ENCODE data around the gene IRX3.

The IRX3 gene

DNA sequence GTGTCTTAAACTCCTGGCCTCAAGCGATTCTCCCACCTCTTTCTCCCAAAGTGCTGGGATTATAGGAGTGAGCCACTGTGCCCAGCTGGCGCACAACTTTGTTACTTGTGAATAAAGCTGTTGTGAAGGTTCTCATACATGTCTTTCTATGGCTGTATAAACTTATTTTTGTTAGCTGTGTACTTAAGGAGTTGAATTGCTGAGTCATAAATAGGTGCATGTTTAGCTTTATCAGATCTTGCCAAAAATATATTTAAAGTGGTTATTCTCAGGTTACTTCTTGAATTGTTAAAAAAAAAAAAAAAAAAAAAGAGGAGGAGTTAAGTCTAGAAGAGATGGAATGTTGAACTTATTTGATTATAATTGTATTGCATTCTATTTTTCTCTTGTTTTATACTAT is 47.6 kb upstream of the IRX3 start (continued):
- TF ChIP-seq, protein P1, sequence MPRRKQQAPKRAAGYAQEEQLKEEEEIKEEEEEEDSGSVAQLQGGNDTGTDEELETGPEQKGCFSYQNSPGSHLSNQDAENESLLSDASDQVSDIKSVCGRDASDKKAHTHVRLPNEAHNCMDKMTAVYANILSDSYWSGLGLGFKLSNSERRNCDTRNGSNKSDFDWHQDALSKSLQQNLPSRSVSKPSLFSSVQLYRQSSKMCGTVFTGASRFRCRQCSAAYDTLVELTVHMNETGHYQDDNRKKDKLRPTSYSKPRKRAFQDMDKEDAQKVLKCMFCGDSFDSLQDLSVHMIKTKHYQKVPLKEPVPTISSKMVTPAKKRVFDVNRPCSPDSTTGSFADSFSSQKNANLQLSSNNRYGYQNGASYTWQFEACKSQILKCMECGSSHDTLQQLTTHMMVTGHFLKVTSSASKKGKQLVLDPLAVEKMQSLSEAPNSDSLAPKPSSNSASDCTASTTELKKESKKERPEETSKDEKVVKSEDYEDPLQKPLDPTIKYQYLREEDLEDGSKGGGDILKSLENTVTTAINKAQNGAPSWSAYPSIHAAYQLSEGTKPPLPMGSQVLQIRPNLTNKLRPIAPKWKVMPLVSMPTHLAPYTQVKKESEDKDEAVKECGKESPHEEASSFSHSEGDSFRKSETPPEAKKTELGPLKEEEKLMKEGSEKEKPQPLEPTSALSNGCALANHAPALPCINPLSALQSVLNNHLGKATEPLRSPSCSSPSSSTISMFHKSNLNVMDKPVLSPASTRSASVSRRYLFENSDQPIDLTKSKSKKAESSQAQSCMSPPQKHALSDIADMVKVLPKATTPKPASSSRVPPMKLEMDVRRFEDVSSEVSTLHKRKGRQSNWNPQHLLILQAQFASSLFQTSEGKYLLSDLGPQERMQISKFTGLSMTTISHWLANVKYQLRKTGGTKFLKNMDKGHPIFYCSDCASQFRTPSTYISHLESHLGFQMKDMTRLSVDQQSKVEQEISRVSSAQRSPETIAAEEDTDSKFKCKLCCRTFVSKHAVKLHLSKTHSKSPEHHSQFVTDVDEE (CRISPR knock-in tag; IDR thresholded peaks at IDR 0.05): no peak

DNA sequence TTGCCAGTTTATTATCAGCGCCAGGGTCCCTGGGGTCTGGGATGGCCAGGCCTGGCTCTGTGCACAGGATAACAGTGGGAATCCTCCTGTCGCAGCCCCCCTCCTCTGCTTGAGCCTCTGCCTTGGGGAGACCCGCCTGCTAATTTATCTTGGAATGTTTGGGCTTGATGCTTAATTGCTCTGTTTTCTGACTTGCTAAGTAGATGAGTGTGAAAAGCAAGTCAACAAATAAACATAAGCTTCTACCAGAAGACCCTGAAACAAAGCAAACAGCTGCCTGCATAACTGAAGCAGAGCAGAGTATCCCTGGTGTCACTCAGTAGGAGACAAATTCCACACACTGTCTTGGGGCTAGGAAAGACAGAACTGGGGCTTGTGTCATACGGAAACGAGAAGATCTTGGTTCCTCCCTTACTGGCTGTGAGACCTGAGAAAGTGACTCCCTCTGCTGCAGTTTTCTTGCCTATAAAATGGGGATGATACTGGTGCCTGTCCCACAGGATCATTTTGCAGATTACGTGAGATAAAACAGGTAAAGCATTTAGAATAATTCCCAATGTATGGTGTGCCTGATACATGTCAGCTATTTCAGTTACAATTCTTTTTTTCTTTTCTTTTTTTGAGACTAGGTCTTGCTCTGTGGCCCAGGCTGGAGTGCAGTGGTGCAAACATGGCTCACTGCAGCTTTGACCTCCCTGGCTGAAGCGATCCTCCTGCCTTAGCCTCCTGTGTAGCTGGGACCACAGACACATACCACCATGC is 44.8 kb upstream of the IRX3 start:
- ATAC-seq: no peak
- TF ChIP-seq, protein P2, sequence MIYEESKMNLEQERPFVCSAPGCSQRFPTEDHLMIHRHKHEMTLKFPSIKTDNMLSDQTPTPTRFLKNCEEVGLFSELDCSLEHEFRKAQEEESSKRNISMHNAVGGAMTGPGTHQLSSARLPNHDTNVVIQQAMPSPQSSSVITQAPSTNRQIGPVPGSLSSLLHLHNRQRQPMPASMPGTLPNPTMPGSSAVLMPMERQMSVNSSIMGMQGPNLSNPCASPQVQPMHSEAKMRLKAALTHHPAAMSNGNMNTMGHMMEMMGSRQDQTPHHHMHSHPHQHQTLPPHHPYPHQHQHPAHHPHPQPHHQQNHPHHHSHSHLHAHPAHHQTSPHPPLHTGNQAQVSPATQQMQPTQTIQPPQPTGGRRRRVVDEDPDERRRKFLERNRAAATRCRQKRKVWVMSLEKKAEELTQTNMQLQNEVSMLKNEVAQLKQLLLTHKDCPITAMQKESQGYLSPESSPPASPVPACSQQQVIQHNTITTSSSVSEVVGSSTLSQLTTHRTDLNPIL (CRISPR knock-in tag; IDR thresholded peaks at IDR 0.05; ENCODE audit: low read depth): no peak
- TF ChIP-seq ARNTL (CRISPR knock-in tag; IDR thresholded peaks at IDR 0.05; ENCODE audit: borderline replicate concordance, low read depth): no peak
- TF ChIP-seq ISL1 (CRISPR knock-in tag; IDR thresholded peaks at IDR 0.05): no peak
- no peak for TF ChIP-seq TOX (CRISPR knock-in tag; IDR thresholded peaks at IDR 0.05; ENCODE audit: borderline replicate concordance)
- no peak for TF ChIP-seq ZNF70 (CRISPR knock-in tag; IDR thresholded peaks at IDR 0.05)
- TF ChIP-seq, protein P3, sequence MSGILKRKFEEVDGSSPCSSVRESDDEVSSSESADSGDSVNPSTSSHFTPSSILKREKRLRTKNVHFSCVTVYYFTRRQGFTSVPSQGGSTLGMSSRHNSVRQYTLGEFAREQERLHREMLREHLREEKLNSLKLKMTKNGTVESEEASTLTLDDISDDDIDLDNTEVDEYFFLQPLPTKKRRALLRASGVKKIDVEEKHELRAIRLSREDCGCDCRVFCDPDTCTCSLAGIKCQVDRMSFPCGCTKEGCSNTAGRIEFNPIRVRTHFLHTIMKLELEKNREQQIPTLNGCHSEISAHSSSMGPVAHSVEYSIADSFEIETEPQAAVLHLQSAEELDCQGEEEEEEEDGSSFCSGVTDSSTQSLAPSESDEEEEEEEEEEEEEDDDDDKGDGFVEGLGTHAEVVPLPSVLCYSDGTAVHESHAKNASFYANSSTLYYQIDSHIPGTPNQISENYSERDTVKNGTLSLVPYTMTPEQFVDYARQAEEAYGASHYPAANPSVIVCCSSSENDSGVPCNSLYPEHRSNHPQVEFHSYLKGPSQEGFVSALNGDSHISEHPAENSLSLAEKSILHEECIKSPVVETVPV (CRISPR knock-in tag; IDR thresholded peaks at IDR 0.05): no peak

DNA sequence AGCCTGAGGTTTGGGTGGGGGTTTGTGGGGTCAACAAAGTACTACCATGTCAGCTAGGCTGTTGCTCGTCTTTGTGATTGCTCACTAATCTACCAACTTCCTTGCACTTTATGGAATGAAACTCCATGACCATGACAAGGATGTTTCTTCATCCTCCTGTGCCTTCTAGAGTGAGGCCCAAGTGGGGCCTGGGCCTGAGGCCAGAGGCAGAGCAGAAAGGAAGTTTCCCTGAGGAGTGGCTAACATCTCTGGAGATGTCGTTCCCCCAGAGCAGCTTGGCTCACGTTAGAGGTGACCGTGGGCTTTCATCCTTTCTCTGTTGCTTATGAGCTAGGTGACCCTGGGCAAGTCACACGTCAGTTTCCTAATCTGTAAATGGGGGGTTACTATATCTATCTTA is 41.0 kb upstream of the IRX3 start:
- TF ChIP-seq RARB (CRISPR knock-in tag; IDR thresholded peaks at IDR 0.05): no peak
- TF ChIP-seq ZNF8 (CRISPR knock-in tag; IDR thresholded peaks at IDR 0.05): no peak
- TF ChIP-seq, protein P4, sequence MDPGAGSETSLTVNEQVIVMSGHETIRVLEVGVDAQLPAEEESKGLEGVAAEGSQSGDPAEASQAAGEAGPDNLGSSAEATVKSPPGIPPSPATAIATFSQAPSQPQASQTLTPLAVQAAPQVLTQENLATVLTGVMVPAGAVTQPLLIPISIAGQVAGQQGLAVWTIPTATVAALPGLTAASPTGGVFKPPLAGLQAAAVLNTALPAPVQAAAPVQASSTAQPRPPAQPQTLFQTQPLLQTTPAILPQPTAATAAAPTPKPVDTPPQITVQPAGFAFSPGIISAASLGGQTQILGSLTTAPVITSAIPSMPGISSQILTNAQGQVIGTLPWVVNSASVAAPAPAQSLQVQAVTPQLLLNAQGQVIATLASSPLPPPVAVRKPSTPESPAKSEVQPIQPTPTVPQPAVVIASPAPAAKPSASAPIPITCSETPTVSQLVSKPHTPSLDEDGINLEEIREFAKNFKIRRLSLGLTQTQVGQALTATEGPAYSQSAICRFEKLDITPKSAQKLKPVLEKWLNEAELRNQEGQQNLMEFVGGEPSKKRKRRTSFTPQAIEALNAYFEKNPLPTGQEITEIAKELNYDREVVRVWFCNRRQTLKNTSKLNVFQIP (CRISPR knock-in tag; IDR thresholded peaks at IDR 0.05; ENCODE audit: borderline replicate concordance, low read depth): no peak
- TF ChIP-seq SNAI2 (CRISPR knock-in tag; IDR thresholded peaks at IDR 0.05): no peak
- no peak for TF ChIP-seq ZFP30 (CRISPR knock-in tag; IDR thresholded peaks at IDR 0.05)
- TF ChIP-seq GLIS3 (CRISPR knock-in tag; IDR thresholded peaks at IDR 0.05): no peak
- TF ChIP-seq, protein P2 (CRISPR knock-in tag; IDR thresholded peaks at IDR 0.05; ENCODE audit: low read depth): no peak
- TF ChIP-seq OSR1 (CRISPR knock-in tag; IDR thresholded peaks at IDR 0.05): no peak
- TF ChIP-seq ESRRG (CRISPR knock-in tag; IDR thresholded peaks at IDR 0.05): no peak
- no peak for TF ChIP-seq ISL1 (CRISPR knock-in tag; IDR thresholded peaks at IDR 0.05)
- TF ChIP-seq, protein P1 (CRISPR knock-in tag; IDR thresholded peaks at IDR 0.05): no peak
- no peak for TF ChIP-seq PPARA (CRISPR knock-in tag; IDR thresholded peaks at IDR 0.05; ENCODE audit: borderline replicate concordance)
- TF ChIP-seq, protein P3 (CRISPR knock-in tag; IDR thresholded peaks at IDR 0.05): no peak
- TF ChIP-seq ZNF70 (CRISPR knock-in tag; IDR thresholded peaks at IDR 0.05): no peak
- no peak for ATAC-seq

Measured in SK-N-SH treated with all-trans-retinoic acid at 6 μM for 48 hours (cell line).